Measurements from ENCODE around the gene C16orf74. TPM values are rescaled to one million over a fixed set of nuclear protein-coding genes. Genes with fewer than 3 reads are reported as not detected.
A peak's percentile ranks its signal among the peaks of the same experiment; 100 is the strongest.

C16orf74 gene
- total and polyA plus RNA-seq, 2 of the 13 experiments (the other 11 are each of a cell fraction or from before 2014, with no cell fraction given) = 0.13 to 0.29 TPM

- TF ChIP-seq ZNF687 (CRISPR knock-in tag; IDR thresholded peaks at IDR 0.05) = peak; percentile 89
- peak; percentile 64; the same call in 1 of the 2 replicates for TF ChIP-seq ZNF292 (CRISPR knock-in tag; IDR thresholded peaks at IDR 0.05; ENCODE audit: borderline replicate concordance, low read depth)
- TF ChIP-seq ZFX (CRISPR knock-in tag; IDR thresholded peaks at IDR 0.05; ENCODE audit: low read depth) = peak; percentile 49; the same call in 1 of the 2 replicates
- no peak for TF ChIP-seq ZNF850 (CRISPR knock-in tag; conservative IDR thresholded peaks at IDR 0.05)
- 0 out of 2 replicates have a peak, but pooled peaks have one; percentile 23 for TF ChIP-seq ZNF709 (CRISPR knock-in tag; IDR thresholded peaks at IDR 0.05)
- 0 out of 2 replicates have a peak, but pooled peaks have one; percentile 6 for TF ChIP-seq FOXP4 (CRISPR knock-in tag; IDR thresholded peaks at IDR 0.05)
- TF ChIP-seq TEAD3 (CRISPR knock-in tag; optimal IDR thresholded peaks at IDR 0.05; ENCODE audit: borderline replicate concordance) = peak; percentile 8
- TF ChIP-seq SALL1 (CRISPR knock-in tag; IDR thresholded peaks at IDR 0.05) = 0 out of 2 replicates have a peak, but pooled peaks have one; percentile 26
- 0 out of 2 replicates have a peak, but pooled peaks have one; percentile 27 for TF ChIP-seq ZFP37 (CRISPR knock-in tag; IDR thresholded peaks at IDR 0.05; ENCODE audit: borderline replicate concordance)
- 0 out of 2 replicates have a peak, but pooled peaks have one; percentile 9 for TF ChIP-seq ZNF563 (CRISPR knock-in tag; IDR thresholded peaks at IDR 0.05)
- TF ChIP-seq ZNF546 (CRISPR knock-in tag; conservative IDR thresholded peaks at IDR 0.05) = 0 out of 2 replicates have a peak, but pooled peaks have one; percentile 38
- no peak for TF ChIP-seq TBX2 (CRISPR knock-in tag; IDR thresholded peaks at IDR 0.05; ENCODE audit: borderline replicate concordance)
- TF ChIP-seq DZIP1 (CRISPR knock-in tag; IDR thresholded peaks at IDR 0.05) = no peak
- TF ChIP-seq GTF3A (CRISPR knock-in tag; conservative IDR thresholded peaks at IDR 0.05) = no peak
- 0 out of 2 replicates have a peak, but pooled peaks have one; percentile 19 for TF ChIP-seq ZNF619 (CRISPR knock-in tag; IDR thresholded peaks at IDR 0.05)
- TF ChIP-seq ZNF350 (CRISPR knock-in tag; IDR thresholded peaks at IDR 0.05; ENCODE audit: borderline replicate concordance, low read depth) = 0 out of 2 replicates have a peak, but pooled peaks have one; percentile 36
- TF ChIP-seq SRY (CRISPR knock-in tag; IDR thresholded peaks at IDR 0.05) = 0 out of 2 replicates have a peak, but pooled peaks have one; percentile 38
- 0 out of 2 replicates have a peak, but pooled peaks have one; percentile 40 for TF ChIP-seq ZNF547 (CRISPR knock-in tag; IDR thresholded peaks at IDR 0.05)
- TF ChIP-seq FOXP1 (IDR thresholded peaks at IDR 0.05) = no peak
- peak; percentile 5; the same call in 1 of the 2 replicates for TF ChIP-seq FOXP1 (CRISPR knock-in tag; IDR thresholded peaks at IDR 0.05)
Observed at GRCh38 chr16:85734311-85735017, 16.4 kb downstream of the C16orf74 start (continued).
